ENCODE data around the gene PHEX. TPM values are rescaled to one million over a fixed set of nuclear protein-coding genes. Genes with fewer than 3 reads are reported as not detected.

PHEX gene
- total RNA-seq, 4 donors from 2014 or later = under 0.01 to 0.34 TPM; not detected in 2

DNA sequence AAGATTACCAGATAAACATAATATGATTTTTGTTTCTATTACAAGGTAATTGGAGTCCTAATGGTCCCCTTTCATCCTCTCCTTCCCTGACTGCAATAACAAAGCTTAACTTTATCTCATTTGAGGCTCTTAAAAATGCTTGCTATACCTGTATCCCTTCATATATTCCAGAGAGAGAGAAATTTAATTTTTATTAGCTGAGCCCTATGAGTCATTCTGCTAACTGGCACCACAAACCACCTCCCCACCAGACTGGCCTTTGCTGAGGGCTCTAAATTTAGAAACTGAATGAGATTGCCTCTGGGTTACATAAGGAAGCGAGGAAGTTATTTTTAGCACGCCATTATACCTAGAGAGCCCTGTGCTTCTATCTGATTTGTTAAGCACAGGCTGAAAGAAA is 268.0 kb downstream of the PHEX start:
- TF ChIP-seq, protein P1, sequence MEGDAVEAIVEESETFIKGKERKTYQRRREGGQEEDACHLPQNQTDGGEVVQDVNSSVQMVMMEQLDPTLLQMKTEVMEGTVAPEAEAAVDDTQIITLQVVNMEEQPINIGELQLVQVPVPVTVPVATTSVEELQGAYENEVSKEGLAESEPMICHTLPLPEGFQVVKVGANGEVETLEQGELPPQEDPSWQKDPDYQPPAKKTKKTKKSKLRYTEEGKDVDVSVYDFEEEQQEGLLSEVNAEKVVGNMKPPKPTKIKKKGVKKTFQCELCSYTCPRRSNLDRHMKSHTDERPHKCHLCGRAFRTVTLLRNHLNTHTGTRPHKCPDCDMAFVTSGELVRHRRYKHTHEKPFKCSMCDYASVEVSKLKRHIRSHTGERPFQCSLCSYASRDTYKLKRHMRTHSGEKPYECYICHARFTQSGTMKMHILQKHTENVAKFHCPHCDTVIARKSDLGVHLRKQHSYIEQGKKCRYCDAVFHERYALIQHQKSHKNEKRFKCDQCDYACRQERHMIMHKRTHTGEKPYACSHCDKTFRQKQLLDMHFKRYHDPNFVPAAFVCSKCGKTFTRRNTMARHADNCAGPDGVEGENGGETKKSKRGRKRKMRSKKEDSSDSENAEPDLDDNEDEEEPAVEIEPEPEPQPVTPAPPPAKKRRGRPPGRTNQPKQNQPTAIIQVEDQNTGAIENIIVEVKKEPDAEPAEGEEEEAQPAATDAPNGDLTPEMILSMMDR (IDR thresholded peaks at IDR 0.05; ENCODE audit: low read depth) = no peak

Other genes with a start within 250 kb of the PHEX start
- 10 to 100 TPM in 3 of 4 donors, 1 to 10 TPM in 1; 8.5 to 12.2 (median 10.4) TPM for gene MBTPS2, start 192.7 kb upstream of the PHEX start, total RNA-seq
- gene YY2, start 176.3 kb upstream of the PHEX start, total RNA-seq = 1 to 10 TPM; 2.3 to 3.7 (median 2.7) TPM
- 10 to 100 TPM; 44.6 to 74.3 (median 49.1) TPM for gene SMS, start 91.6 kb upstream of the PHEX start, total RNA-seq
- not detected for gene CBLL2, start 240.6 kb downstream of the PHEX start, total RNA-seq